ENCODE results near the gene CERCAM. TPM values are rescaled to one million over a fixed set of nuclear protein-coding genes. Genes with fewer than 3 reads are reported as not detected.
A peak's percentile ranks its signal among the peaks of the same experiment; 100 is the strongest.

The CERCAM gene
- total and polyA plus RNA-seq, 2 of the 4 experiments (the other 2 are of a cell fraction) = 15.1 to 118 TPM

- Histone ChIP-seq H3K9ac (ENCODE audit: low read depth, low read length) (no peak overlapping the region), H3K9me1 (ENCODE audit: insufficient read depth, low read length) (no peaks in the 10 kb centered on the region), H3K4me2 (ENCODE audit: low read depth, low read length) (no peak overlapping the region), H3K9me3 (ENCODE audit: control insufficient read depth, insufficient read depth, low read length) (no peaks in the 10 kb centered on the region), H2AFZ (replicated peaks; ENCODE audit: low read length, poor library complexity) (no peak overlapping the region), H3K14ac (replicated peaks; ENCODE audit: low read depth, low read length) (no peak overlapping the region), H4K20me1 (ENCODE audit: insufficient read depth, low read length) (no peaks in the 10 kb centered on the region; the same call in none of the 2 replicates), H3K23ac (ENCODE audit: low read depth, low read length) (0 out of 2 replicates have a peak overlapping the region, but pooled peaks have one; percentile 0), H3K27ac (ENCODE audit: insufficient read depth, low read length) (no peak overlapping the region), H3K4me1 (ENCODE audit: control insufficient read depth, insufficient read depth, low read length) (no peaks in the 10 kb centered on the region), H4K5ac (ENCODE audit: low read depth, low read length) (no peak overlapping the region), H4K8ac (ENCODE audit: low read depth in 2 of 2, low read length in 2 of 2) (no peak overlapping the region), H2BK5ac (ENCODE audit: low read depth, low read length, poor library complexity, severe bottlenecking) (no peak overlapping the region), H2AK9ac (replicated peaks; ENCODE audit: low read depth, low read length, poor library complexity) (peak overlapping the region; percentile 28), H3K79me1 (ENCODE audit: low read depth in 1 of 2, low read length in 2 of 2) (no peaks in the 10 kb centered on the region), H3K56ac (ENCODE audit: extremely low read depth, insufficient read depth, low read length) (no peak overlapping the region), H3K18ac (ENCODE audit: low read depth, low read length) (no peak overlapping the region), H4K91ac (ENCODE audit: insufficient read depth, low read depth, low read length) (no peak overlapping the region), H3K36me3 (ENCODE audit: control insufficient read depth, insufficient read depth, low read length) (peaks cover 12% of the 10 kb centered on the region), H3K27me3 (ENCODE audit: control insufficient read depth, insufficient read depth, low read length) (peaks cover 16% of the 10 kb centered on the region), H3K4me3 (ENCODE audit: insufficient read depth, low read depth, low read length) (no peak overlapping the region), H2BK20ac (ENCODE audit: low read depth, low read length) (no peak overlapping the region), H2BK15ac (ENCODE audit: low read depth, low read length) (no peak overlapping the region), H2BK120ac (ENCODE audit: low read depth, low read length) (no peak overlapping the region), H2AK5ac (ENCODE audit: low read depth, low read length) (no peak overlapping the region), H3K4ac (ENCODE audit: low read depth, low read length) (no peak overlapping the region)
- in situ Hi-C loops (cut with MboI; ENCODE audit: low sequenced_read_pairs) = no loop called here
- ATAC-seq (ENCODE audit: low read depth) (no peak), DNase-seq (no peak)
- 0% methylated on average over 1 of the region's 7 CpGs; no CpG with 5 or more reads in 1 of the 2 experiments for WGBS, 2 experiments (ENCODE audit: extremely low coverage in 2 of 2, insufficient read length in 1 of 2)
- no peak for TF ChIP-seq POLR2A (IDR thresholded peaks at IDR 0.05; ENCODE audit: low read depth, low read length)
- no peak for TF ChIP-seq RCOR1 (IDR thresholded peaks at IDR 0.05; ENCODE audit: insufficient replicate concordance, low read length)
- TF ChIP-seq MXI1 (IDR thresholded peaks at IDR 0.05; ENCODE audit: borderline replicate concordance, low read depth, low read length) = no peak
- no peak for TF ChIP-seq MAZ (IDR thresholded peaks at IDR 0.05; ENCODE audit: borderline replicate concordance, low read depth, low read length)
- TF ChIP-seq CTCF (conservative IDR thresholded peaks at IDR 0.05; ENCODE audit: low read depth, low read length) = no peak
- no peak for TF ChIP-seq NFE2L2 (IDR thresholded peaks at IDR 0.05; ENCODE audit: low read depth, low read length)
- no peak for TF ChIP-seq FOS (IDR thresholded peaks at IDR 0.05; ENCODE audit: low read depth, low read length)
- no peak for TF ChIP-seq MAFK (IDR thresholded peaks at IDR 0.05; ENCODE audit: low read depth, low read length)
- no peak for TF ChIP-seq ELK1 (IDR thresholded peaks at IDR 0.05; ENCODE audit: borderline replicate concordance, low read depth, low read length)
- TF ChIP-seq RAD21 (IDR thresholded peaks at IDR 0.05; ENCODE audit: low read length) = no peak
- TF ChIP-seq BHLHE40 (IDR thresholded peaks at IDR 0.05; ENCODE audit: low read depth, low read length) = no peak
- no peak for TF ChIP-seq RFX5 (IDR thresholded peaks at IDR 0.05; ENCODE audit: low read depth, low read length)
- TF ChIP-seq CEBPB (IDR thresholded peaks at IDR 0.05; ENCODE audit: low read depth, low read length) = no peak
- TF ChIP-seq CHD1 (IDR thresholded peaks at IDR 0.05; ENCODE audit: low read depth, low read length) = no peak
- TF ChIP-seq USF2 (IDR thresholded peaks at IDR 0.05; ENCODE audit: low read depth, low read length) = no peak
- no peak for TF ChIP-seq SMC3 (IDR thresholded peaks at IDR 0.05; ENCODE audit: low read depth, low read length)
- intact Hi-C loops (cut with micrococcal nuclease) = no loop called here
- BruUV-seq (replicated peaks) = no TSS peak
- ChIA-PET POLR2A (ENCODE audit: unreplicated experiment) (interaction anchor here (0.6 kb wide), 1 partner anchor 200 kb away, joined by 7 read pairs; no protein-coding TSS in a partner anchor), CTCF (no interaction called here)
- dilution Hi-C loops (cut with HindIII; ENCODE audit: low sequenced_read_pairs, unreplicated experiment) = no loop called here
Measured at GRCh38 chr9:128393970-128394369, 26.7 kb upstream of the CERCAM start.

Data from IMR-90 (cell line).